Liver (tissue), 9 donors: Measurements from ENCODE around the gene GLRX5. TPM values are rescaled to one million over a fixed set of nuclear protein-coding genes. Genes with fewer than 3 reads are reported as not detected.

Source experiments
- DNase-seq: peaks from one replicate; pipeline ENCODE4 v3.0.0-alpha.2; 2017; ENCODE audit warnings: low spot score
- H3K27ac ChIP-seq, 2 donors: one replicate each; pipeline ENCODE4 v1.7.0; 2013; ENCODE audit warnings: inconsistent platforms in 2 of 2, low read length in 2 of 2, control low read depth in 1 of 2, low read depth in 1 of 2, mild to moderate bottlenecking in 1 of 2
- H3K27me3 ChIP-seq, 4 donors: one replicate each; pipeline versions ENCODE4 v1.6.1 to v1.7.0; 2013; ENCODE audit warnings: low read length in 3 of 4, inconsistent platforms in 1 of 4, mild to moderate bottlenecking in 1 of 4, moderate library complexity in 1 of 4; ENCODE audit not compliant: control insufficient read depth in 4 of 4, insufficient read depth in 4 of 4
- H3K36me3 ChIP-seq, 4 donors: one replicate each; pipeline versions ENCODE4 v1.6.1 to v1.7.0; 2013; ENCODE audit warnings: low read length in 3 of 4, mild to moderate bottlenecking in 3 of 4, low read depth in 1 of 4, moderate library complexity in 1 of 4; ENCODE audit not compliant: control insufficient read depth in 4 of 4, insufficient read depth in 3 of 4
- H3K4me1 ChIP-seq, 4 donors: one replicate each; pipeline versions ENCODE4 v1.6.1 to v1.7.0; 2013; ENCODE audit warnings: low read length in 3 of 4, mild to moderate bottlenecking in 3 of 4, moderate library complexity in 1 of 4; ENCODE audit not compliant: control insufficient read depth in 4 of 4, insufficient read depth in 4 of 4
- H3K4me3 ChIP-seq, 3 donors: one replicate each; pipeline versions ENCODE4 v1.6.1 to v1.7.0; 2013; ENCODE audit warnings: low read length in 3 of 3, control low read depth in 1 of 3, low read depth in 1 of 3, mild to moderate bottlenecking in 1 of 3
- H3K9ac ChIP-seq, 2 donors: one replicate each; pipeline ENCODE4 v1.7.0; 2013; ENCODE audit warnings: low read length in 2 of 2, mild to moderate bottlenecking in 2 of 2, moderate library complexity in 2 of 2, control low read depth in 1 of 2, low read depth in 1 of 2
- H3K9me3 ChIP-seq, 4 donors: one replicate each; pipeline versions ENCODE4 v1.6.1 to v1.7.0; 2013; ENCODE audit warnings: low read length in 3 of 4; ENCODE audit not compliant: control insufficient read depth in 4 of 4
- ATF3 ChIP-seq: IDR thresholded peaks from 2 replicates; pipeline ENCODE4 v1.6.1; 2016; ENCODE audit warnings: antibody characterized with exemption
- CTCF ChIP-seq: fragments of 150-350 bp; IDR thresholded peaks from 2 replicates; pipeline ENCODE4 v1.5.1; 2017; ENCODE audit warnings: improper control_type of control experiment, low read depth, low read length; ENCODE audit not compliant: missing input control
- EGR1 ChIP-seq, 2 donors: IDR thresholded peaks; 2 replicates each; pipeline ENCODE4 v1.6.1; 2016 to 2018; ENCODE audit warnings: antibody characterized with exemption in 2 of 2, low read depth in 2 of 2
- FOXA2 ChIP-seq: IDR thresholded peaks from 2 replicates; pipeline ENCODE4 v1.6.1; 2016; ENCODE audit warnings: antibody characterized with exemption
- GABPA ChIP-seq, 2 donors: IDR thresholded peaks in 1 of 2; conservative IDR thresholded peaks in 1 of 2; 2 replicates each; pipeline ENCODE4 v1.6.1; 2016; ENCODE audit warnings: antibody characterized with exemption in 2 of 2, mild to moderate bottlenecking in 1 of 2, moderate library complexity in 1 of 2
- HNF4A ChIP-seq, 2 donors: conservative IDR thresholded peaks; 2 replicates each; pipeline ENCODE4 v1.6.1; 2016; ENCODE audit warnings: antibody characterized with exemption in 2 of 2, mild to moderate bottlenecking in 2 of 2
- HNF4G ChIP-seq: IDR thresholded peaks from 2 replicates; pipeline ENCODE4 v1.6.1; 2016; ENCODE audit warnings: antibody characterized with exemption
- JUND ChIP-seq, 2 donors: IDR thresholded peaks; 2 replicates each; pipeline ENCODE4 v1.6.1; 2016; ENCODE audit warnings: antibody characterized with exemption in 2 of 2
- MAX ChIP-seq: IDR thresholded peaks from 2 replicates; pipeline ENCODE4 v1.6.1; 2016; ENCODE audit warnings: antibody characterized with exemption
- NR2F2 ChIP-seq: IDR thresholded peaks from 2 replicates; pipeline ENCODE4 v1.6.1; 2016; ENCODE audit warnings: antibody characterized with exemption
- RAD21 ChIP-seq, 2 donors: IDR thresholded peaks; 2 replicates each; pipeline ENCODE4 v1.6.1; 2016; ENCODE audit warnings: antibody characterized with exemption in 2 of 2, mild to moderate bottlenecking in 2 of 2
- REST ChIP-seq: IDR thresholded peaks from 2 replicates; pipeline ENCODE4 v1.6.1; 2016; ENCODE audit warnings: antibody characterized with exemption, mild to moderate bottlenecking
- RXRA ChIP-seq, 2 donors: IDR thresholded peaks; 2 replicates each; pipeline ENCODE4 v1.6.1; 2017 to 2018; ENCODE audit warnings: antibody characterized with exemption in 2 of 2, mild to moderate bottlenecking in 1 of 2
- SP1 ChIP-seq: IDR thresholded peaks from 2 replicates; pipeline ENCODE4 v1.6.1; 2018; ENCODE audit warnings: antibody characterized with exemption, mild to moderate bottlenecking
- TAF1 ChIP-seq: conservative IDR thresholded peaks from 2 replicates; pipeline ENCODE4 v1.6.1; 2016; ENCODE audit warnings: antibody characterized with exemption, mild to moderate bottlenecking
- YY1 ChIP-seq: IDR thresholded peaks from 2 replicates; pipeline ENCODE4 v1.6.1; 2016; ENCODE audit warnings: antibody characterized with exemption, mild to moderate bottlenecking
- ZBTB33 ChIP-seq: IDR thresholded peaks from 2 replicates; pipeline ENCODE4 v1.6.1; 2016; ENCODE audit warnings: antibody characterized with exemption
- WGBS: extraction: QIAGEN DNeasy Blood & Tissue Kit; methylation state at CpG from one replicate; pipeline ENCODE4 v1.1.7; 2013; 5-methylcytosine and 5-hydroxymethylcytosine counted together
- polyA plus RNA-seq, 2 donors: library from polyadenylated mRNA; stranded (reverse) in 1 of 2; unstranded in 1 of 2; fragments of 200-250 nt in 1 of 2; fragments of >200 nt in 1 of 2; fragmentation: Nextera tagmentation in 1 of 2; extraction: Ambion mirVana in 1 of 2; gene quantifications; one replicate each; pipeline versions ENCODE4 v1.2.1 to v1.2.3, GENCODE V29; 2013 to 2015
- total RNA-seq, 2 donors: library from RNA; depleted of rRNA; stranded (reverse); fragments of >200 nt; gene quantifications; one replicate each; pipeline ENCODE4 v1.2.3, GENCODE V29; 2014
- donor health status: healthy.
- donor health status: healthy.
- donor health status: healthy.
- donor health status: healthy.
- donor health status: healthy.

Gene GLRX5
- total and polyA plus RNA-seq, 4 donors = 28.4 to 172 (median 39.7) TPM

GRCh38 chr14:95513291-95513690 lies 21.6 kb upstream of the GLRX5 start:
- no peak overlapping the region for H3K4me3 ChIP-seq
- H3K9ac ChIP-seq = no peak overlapping the region
- WGBS = 82% methylated on average over 6 of the region's 6 CpGs
- TF ChIP-seq RXRA (IDR thresholded peaks at IDR 0.05) (no peak), HNF4A (conservative IDR thresholded peaks at IDR 0.05) (no peak), MAX (no peak), JUND (IDR thresholded peaks at IDR 0.05) (no peak), EGR1 (IDR thresholded peaks at IDR 0.05; ENCODE audit: low read depth in 2 of 2) (no peak), FOXA2 (no peak), RAD21 (IDR thresholded peaks at IDR 0.05) (no peak), REST (no peak), CTCF (no peak), TAF1 (no peak), ATF3 (no peak), HNF4G (no peak), SP1 (no peak), GABPA (IDR thresholded peaks at IDR 0.05 in 1 of 2, conservative IDR thresholded peaks at IDR 0.05 in 1 of 2) (no peak), ZBTB33 (no peak), YY1 (no peak), NR2F2 (no peak)
- H3K9me3 ChIP-seq = no peaks in the 10 kb centered on the region
- peaks cover 18 to 46% (median 36%) of the 10 kb centered on the region in 4 donors for H3K4me1 ChIP-seq
- DNase-seq = no peak
- H3K36me3 ChIP-seq = no peaks in the 10 kb centered on the region
- H3K27ac ChIP-seq = no peak overlapping the region
- no peaks in the 10 kb centered on the region for H3K27me3 ChIP-seq
